HG02970 (cell line): ENCODE measurements around the gene TENM4.

Experiments used
- ATAC-seq: cut with Tn5 transposase; IDR thresholded peaks from one replicate; pipeline ENCODE4 v1.9.1; 2021; ENCODE audit warnings: mild to moderate bottlenecking, moderate library complexity, moderate number of reproducible peaks; ENCODE audit not compliant: unreplicated experiment, low FRiP score

Gene TENM4

DNA sequence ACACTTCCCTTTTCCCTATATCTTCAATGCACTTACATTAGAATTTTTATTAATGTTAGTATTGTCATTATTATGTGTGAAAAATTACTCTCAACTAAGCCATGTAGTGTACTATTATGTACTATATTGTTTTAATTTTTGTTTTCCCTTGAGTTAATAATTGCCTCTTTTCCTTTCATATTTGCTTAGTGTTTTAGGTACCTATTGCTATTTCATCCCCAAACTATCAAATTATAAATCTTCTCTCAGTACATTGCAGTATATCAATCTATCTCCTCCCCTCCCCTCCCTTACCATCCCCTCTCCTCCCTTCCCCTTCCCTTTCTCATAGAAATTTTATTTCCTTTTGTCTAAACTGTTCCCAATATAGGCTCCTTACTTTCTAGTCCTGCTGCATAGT is 12.8 kb upstream of the TENM4 start:
- ATAC-seq = no peak

- ATAC-seq = no peak
These were observed 8.2 kb upstream of the TENM4 start for GRCh38 chr11:79449040-79449439.

DNA sequence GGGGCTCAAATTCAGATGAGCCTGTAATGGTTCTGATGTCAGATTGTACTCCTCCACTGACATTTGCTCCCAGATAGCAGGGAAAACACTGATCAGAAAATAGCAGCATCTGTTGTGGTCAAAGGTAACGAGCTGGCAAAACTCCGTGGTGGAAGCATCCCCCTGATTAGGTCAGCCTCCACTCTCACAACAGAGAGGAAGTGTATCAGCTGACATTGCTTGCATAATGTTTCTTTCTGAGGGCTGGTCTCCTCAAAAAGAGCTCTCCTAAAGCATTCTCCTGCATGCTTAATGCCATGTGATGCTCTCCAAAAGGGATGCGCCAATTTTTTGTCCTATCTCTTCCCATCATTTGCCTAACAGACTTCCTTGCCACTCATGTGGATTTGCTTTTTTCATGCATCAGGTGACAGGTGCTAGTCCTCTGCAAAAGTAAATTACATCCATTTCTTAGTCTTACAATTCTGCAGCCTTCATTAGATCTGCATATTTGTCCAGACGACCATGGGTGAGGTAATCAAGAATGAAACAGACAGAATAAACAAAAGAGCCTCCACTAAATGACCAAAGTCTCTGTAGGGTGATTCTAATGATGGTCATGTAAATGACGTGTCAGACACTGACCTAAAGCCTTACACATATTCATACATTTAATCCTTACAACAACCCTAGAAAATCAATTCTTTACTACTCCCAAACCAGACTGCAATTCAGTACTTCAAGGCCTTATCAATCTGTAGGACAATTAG is 6.4 kb upstream of the TENM4 start:
- ATAC-seq = no peak

GRCh38 chr11:79444923-79445322 is 4.1 kb upstream of the TENM4 start:
- ATAC-seq = no peak

GRCh38 chr11:79441461-79441875 is 638 bp upstream of the TENM4 start:
- no peak for ATAC-seq

- ATAC-seq = no peak
These were observed 802 bp downstream of the TENM4 start for GRCh38 chr11:79439886-79440570.

DNA sequence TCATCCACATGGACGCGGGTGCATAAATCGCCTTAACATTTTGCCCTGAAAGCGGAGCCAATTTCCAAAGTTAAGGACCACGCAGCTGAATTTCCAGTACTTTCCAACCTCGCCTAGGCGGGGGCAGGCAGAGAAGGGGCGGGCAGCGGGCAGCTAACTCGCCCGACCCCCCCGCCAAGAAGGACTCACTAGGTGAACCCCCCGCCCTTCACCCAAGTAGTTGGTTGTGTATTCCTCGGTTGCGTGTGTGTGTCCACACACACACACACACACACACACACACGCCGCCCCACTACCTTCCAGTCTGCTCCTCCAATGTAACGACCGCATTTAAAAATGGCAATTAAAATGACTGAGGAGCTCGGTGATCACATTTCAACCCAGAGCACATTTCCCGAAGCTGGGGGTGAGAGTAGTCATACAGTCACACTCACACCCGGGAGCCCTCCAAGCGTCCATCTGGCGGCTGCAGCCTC is 1.4 kb downstream of the TENM4 start:
- ATAC-seq = no peak

- no peak for ATAC-seq
These were observed 2.0 kb downstream of the TENM4 start for GRCh38 chr11:79438631-79439409.

DNA sequence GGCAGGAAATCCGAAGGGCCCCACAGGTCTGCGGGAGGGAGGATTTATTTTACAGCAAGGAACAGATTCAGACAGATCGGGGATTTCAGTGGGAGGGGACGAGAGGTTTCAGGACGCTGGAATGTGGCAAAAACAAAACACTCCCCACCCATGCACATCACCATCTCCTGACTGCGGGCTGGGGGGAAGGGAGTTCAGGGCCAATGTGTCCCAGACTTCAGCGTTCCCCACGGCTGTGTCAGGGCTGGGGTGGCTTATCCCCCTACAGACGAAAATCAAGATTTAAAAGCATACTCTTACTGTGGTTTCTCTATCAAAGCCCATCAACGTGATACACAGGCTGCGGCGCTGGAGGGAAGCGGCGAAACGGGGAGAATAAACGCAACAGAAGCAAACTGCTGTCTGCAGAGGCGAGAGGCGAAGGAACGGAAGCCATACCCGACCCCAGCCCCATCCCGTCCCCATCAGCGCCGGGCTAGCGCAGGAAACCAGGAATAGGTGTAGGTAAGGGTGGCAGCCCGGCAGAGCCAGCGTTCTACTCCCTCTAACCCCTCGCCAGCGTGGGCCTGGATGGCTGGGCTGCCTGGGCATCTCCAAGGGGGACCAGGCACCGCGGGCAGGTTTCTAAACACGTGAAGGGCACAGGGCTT is 2.7 kb downstream of the TENM4 start:
- ATAC-seq = no peak

- no peak for ATAC-seq
These were observed 3.4 kb downstream of the TENM4 start for GRCh38 chr11:79437278-79437980.

DNA sequence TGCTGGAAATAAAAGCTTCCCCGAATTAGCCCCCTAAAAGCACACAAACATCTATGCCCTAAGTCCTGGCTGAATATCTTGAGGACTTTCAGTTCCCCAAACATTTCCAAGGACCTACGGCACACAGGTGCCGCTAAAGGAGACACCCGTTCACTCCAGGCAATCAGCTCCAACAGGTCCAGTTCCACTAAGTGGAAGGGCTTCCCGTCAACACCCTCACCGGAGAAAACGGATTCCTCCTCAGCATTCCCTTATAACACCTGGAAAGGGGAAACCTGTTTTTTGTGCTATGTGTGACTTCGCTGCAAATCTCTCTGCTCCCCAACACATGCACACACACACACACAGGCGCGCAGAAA is 3.9 kb downstream of the TENM4 start:
- no peak for ATAC-seq

GRCh38 chr11:79434283-79434682 is 6.5 kb downstream of the TENM4 start:
- no peak for ATAC-seq

DNA sequence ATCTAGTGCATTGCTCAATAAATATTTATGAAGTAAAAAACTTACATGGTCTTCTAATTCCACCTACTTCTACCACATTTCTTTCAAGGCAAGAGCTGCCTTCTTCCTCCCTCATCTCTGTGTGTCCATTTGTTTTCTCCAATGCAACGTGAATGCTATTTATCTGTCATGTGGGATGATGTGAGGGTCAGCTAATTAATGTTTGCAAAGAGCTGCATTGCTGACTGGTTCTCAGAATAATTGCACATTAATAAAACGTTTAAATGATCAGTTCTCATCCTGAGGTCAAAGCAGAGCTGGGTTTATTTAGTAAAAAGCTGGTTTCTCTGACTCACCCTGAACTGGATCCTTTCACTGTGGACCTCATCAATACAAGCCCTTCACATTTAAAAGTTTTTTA is 8.7 kb downstream of the TENM4 start:
- ATAC-seq = no peak

GRCh38 chr11:79431535-79431934 is 9.3 kb downstream of the TENM4 start:
- ATAC-seq = no peak

DNA sequence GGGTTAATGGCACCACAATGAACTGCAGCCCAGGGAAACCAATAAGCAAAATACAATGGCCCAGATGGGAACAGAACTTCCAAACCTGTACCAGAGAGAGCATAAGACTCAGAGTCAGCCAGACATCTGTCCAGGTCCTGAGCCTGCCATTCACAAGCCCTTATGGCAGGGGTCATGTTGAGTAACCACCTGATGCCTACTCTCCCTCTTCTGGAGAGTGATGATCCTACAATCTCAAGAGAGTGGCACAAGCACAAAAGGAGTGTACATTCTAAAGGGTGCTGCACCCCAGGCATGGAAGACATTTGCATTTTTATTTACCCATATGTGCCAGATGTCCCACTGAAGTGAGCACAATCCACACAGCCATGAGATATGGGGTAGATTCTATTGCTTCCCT is 10.6 kb downstream of the TENM4 start:
- no peak for ATAC-seq

GRCh38 chr11:79428406-79428805 is 12.4 kb downstream of the TENM4 start:
- no peak for ATAC-seq

GRCh38 chr11:79427611-79428327 is 13.1 kb downstream of the TENM4 start:
- no peak for ATAC-seq

- no peak for ATAC-seq
These were observed 13.7 kb downstream of the TENM4 start for GRCh38 chr11:79427126-79427525.

DNA sequence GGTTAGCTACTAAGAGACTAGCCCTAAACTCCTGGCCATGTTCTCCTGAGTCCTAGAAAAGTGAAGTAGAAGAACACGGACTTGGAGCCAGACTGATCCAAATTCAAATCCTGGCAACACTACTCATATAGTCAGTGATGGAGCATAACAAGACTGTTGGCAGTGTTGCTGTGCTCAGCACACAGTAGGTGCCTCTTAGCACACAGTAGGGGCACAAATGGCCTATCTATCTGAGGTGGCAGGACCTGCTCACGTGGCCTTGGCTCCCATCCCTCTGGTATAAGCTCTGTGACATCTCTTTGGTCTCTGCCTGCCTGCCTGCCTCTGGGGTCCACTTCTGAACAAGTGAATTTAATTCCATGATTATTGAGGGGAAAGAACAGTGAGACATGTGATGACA is 15.4 kb downstream of the TENM4 start:
- ATAC-seq = no peak

GRCh38 chr11:79423736-79424135 is 17.1 kb downstream of the TENM4 start:
- no peak for ATAC-seq
